ENCODE data around the gene LRRC26.

DNA sequence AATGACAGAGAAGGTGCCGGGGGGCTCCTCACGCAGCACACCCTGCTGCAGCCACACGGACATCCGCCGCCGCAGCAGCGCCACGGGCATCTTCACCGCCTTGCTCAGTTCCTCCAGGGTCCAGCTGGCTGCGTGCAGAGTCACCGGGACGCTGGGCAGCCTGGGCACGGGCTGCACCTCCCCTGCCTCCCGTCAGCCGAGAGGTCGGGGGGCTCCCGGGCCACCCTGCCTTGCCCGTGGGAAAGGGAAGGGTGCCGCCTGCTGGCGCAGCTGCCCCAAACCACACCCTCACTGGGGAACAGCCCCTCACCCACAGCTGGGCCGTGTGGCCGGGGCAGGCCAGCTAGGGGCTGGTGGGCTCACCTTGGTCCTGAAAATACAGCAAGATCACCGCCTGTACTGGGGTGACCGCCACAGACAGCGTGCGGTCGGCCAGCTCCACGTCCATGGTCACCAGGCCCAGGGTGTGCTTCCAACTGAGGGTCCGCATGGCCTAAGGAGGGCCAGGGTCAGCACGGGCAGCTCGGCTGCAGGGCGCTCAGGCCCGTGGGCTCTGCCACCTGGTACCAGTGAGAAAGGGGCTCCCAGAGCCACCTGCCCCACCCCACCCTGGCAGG, 5.6 kb upstream of the LRRC26 start:
- TF ChIP-seq, protein P1, sequence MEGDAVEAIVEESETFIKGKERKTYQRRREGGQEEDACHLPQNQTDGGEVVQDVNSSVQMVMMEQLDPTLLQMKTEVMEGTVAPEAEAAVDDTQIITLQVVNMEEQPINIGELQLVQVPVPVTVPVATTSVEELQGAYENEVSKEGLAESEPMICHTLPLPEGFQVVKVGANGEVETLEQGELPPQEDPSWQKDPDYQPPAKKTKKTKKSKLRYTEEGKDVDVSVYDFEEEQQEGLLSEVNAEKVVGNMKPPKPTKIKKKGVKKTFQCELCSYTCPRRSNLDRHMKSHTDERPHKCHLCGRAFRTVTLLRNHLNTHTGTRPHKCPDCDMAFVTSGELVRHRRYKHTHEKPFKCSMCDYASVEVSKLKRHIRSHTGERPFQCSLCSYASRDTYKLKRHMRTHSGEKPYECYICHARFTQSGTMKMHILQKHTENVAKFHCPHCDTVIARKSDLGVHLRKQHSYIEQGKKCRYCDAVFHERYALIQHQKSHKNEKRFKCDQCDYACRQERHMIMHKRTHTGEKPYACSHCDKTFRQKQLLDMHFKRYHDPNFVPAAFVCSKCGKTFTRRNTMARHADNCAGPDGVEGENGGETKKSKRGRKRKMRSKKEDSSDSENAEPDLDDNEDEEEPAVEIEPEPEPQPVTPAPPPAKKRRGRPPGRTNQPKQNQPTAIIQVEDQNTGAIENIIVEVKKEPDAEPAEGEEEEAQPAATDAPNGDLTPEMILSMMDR (IDR thresholded peaks at IDR 0.05 in 2 of 3, conservative IDR thresholded peaks at IDR 0.05 in 1 of 3; ENCODE audit: borderline replicate concordance in 1 of 3, insufficient read depth in 1 of 3, low read depth in 2 of 3, low read length in 2 of 3): no peak
- TF ChIP-seq POLR2A (IDR thresholded peaks at IDR 0.05; ENCODE audit: borderline replicate concordance, extremely low read depth, insufficient read depth, insufficient read length) (no peak), JUND (IDR thresholded peaks at IDR 0.05) (no peak), ZNF274 (IDR thresholded peaks at IDR 0.05; ENCODE audit: low read depth, low read length) (no peak), POLR2AphosphoS5 (IDR thresholded peaks at IDR 0.05; ENCODE audit: low read depth, low read length) (no peak), CEBPB (IDR thresholded peaks at IDR 0.05; ENCODE audit: low read depth) (no peak), EZH2phosphoT487 (IDR thresholded peaks at IDR 0.05; ENCODE audit: borderline replicate concordance) (no peak)

All from HCT116 (cell line).